ENCODE results near the gene CPNE5.

CPNE5 gene

GRCh38 chr6:36760685-36761435 lies 78.4 kb downstream of the CPNE5 start:
- no peak for DNase-seq (ENCODE audit: low read depth)

DNA sequence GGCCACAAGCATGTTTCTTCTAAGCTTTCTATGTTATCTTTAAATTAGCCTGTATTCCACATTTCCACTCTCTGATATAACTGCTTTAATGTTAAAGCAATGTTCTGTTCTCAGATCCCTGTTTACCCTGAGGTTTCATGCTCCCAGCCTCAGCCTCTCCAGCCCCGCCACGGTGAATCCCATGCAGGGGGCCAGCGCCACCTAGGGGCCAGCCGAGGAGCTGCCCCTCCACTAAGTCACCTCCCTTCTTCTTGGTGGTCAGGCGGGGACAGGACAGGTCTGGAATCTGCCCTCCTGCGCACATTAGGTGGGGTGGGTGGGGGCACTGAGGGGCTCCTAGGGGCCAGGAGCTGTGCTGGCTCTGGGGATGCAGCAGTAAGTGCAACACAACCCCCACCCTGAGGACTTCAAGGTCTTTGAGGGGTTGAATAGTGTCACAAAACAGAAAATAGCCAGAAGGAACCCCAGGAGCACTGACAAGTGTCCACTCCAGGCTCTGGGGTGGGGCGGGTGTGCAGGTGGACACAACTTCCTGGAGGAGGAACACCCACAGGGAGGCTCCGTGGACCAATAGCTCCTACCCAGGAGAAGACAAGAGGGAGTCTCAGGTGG lies 80.0 kb downstream of the CPNE5 start:
- peak; percentile 70 for DNase-seq (ENCODE audit: low read depth)

DNA sequence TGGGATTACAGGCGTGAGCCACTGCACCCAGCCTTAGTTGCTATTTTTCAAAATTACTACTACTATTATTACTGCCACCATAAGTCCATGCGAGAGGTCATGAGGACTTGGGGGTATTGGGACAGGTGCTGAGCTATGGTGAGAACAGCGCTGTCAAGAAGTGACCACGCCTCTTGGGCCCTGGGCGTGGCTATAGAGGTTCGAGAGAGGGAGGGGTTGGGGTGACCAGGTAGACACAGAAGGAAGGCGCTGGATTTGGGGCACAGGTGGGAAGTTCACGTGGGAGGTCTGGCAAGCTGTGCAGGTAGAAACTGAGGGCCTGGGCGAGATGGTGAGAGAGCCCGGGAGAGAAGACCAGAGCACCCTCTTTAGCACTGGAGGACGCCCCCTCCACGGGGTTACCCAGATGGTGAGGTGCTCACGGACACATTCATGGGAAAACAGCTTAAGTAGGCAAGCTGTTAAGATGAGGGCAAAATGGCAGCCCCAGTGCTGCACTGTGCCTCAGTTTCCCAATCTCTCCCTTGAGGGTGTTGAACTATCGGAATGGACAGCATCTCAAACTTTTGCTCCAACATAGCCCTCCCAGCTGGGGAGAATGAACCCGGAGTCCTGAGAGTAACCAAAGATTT lies 80.6 kb downstream of the CPNE5 start:
- DNase-seq (ENCODE audit: low read depth): no peak

DNA sequence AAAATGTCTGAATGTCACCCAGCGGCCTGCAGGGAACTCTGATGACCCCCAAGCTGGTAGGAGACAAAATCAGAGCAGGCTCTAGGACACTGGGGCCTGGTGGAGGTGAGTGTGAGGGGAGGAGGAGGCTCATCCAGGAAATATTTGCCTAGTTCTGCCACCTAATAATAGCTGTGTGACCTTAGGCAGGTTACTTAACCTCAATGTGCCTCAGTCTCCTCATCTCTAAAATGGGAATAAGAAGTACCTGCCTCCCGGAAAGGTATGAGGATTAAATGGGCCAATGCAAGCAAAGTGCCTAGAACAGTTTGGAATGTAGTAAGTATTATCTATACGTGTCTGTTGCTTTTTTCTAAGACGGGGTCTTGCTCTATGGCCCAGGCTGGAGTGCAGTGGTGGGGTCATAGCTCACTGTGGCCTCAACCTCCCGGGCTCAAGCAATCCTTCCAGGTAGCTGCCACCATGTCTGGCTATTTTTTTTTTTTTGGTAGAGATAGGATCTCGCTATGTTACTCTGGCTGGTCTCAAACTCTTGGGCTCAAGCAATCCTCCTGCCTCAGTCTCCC lies 81.2 kb downstream of the CPNE5 start:
- no peak for DNase-seq (ENCODE audit: low read depth)

- no peak for DNase-seq (ENCODE audit: low read depth)
Measured at GRCh38 chr6:36757206-36757605, 82.0 kb downstream of the CPNE5 start.

GRCh38 chr6:36756786-36757185 lies 82.5 kb downstream of the CPNE5 start:
- no peak for DNase-seq (ENCODE audit: low read depth)

GRCh38 chr6:36755435-36756348 lies 83.6 kb downstream of the CPNE5 start:
- peak; percentile 56 for DNase-seq (ENCODE audit: low read depth)

GRCh38 chr6:36754582-36755434 lies 84.4 kb downstream of the CPNE5 start:
- DNase-seq (ENCODE audit: low read depth): no peak

DNA sequence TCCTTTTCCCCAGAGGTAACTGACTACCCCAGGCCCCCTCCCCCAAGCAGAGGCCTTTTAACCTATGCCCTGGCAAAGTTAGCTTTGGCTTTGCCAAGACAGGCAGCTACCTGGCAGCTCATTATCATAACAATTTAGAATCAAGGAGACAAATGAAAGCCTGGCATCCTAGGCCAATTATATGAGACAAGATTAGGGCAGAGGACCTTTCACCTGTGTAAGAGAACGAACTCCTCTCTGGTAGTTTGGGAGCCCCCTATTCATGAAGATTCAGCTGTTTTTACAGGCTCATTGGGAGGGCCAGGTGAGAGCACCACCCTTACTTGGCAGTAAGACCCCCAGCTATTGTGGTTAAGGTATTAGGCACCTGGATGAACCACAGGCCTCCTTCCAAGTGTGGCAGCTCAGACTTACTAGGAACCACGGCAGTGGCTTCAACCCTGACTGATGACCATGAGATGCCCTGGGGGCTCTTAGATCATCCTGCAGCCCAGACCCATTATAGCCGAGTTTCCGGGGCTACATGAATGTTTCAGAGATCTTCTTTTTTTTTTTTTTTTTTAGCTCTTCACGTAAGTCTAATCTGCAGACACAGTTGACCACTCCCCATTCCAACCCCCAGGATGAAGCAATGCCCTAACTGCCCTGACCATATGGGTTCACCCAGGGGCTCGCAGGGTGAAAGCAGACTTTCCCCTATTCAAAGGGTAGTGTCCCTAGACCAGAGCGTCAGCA lies 85.4 kb downstream of the CPNE5 start:
- DNase-seq (ENCODE audit: low read depth): no peak

DNA sequence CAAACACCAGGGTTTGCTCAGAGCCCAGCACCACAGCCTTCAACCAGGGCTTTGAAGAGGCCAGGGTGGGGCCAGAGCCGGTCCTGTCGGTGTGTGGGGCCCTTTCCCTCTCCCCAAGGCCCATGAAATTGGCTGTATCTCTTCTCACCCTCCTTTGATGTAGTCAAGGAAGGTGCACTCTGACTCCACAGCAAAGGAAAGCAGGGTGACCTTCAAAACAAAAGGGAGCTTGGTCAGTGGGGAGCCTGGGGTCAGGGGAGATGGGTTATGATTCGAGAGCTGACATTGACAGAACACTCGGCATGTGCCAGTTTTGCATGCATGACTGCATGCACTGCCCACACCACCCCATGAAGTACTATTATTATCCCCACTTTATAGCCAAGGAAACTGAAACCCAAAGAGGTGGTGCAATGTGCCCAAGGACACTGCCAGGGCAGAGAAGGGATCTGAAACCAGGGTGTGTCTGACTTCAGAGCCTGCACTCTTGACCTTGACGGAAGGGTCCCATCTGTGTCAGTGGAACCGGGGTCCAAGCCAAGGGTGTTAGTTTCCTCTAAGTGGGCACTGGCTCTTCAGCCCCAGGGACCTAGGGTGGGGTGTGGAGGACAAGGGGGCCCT lies 86.2 kb downstream of the CPNE5 start:
- DNase-seq (ENCODE audit: low read depth): no peak

GRCh38 chr6:36752187-36752885 lies 86.9 kb downstream of the CPNE5 start:
- no peak for DNase-seq (ENCODE audit: low read depth)

DNA sequence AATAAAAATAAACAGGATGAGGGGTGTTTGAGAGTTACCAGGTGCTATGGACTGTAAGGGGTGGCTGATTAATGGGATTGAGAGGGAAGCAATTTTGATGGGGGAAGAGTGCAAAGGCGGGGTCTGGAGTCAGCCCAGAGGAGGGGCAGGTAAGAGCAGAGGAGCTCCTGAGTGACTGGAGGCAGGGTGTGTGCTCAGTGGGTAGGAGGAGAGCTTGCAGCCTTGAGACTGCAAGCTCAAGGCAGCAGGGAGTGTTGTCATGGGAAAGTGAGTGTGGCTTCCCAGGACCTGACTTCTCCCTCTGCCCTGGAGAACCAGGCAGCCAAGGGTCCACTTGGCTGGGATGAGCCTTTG lies 87.4 kb downstream of the CPNE5 start:
- DNase-seq (ENCODE audit: low read depth): no peak

- no peak for DNase-seq (ENCODE audit: low read depth)
Measured at GRCh38 chr6:36751091-36751490, 88.2 kb downstream of the CPNE5 start.

DNA sequence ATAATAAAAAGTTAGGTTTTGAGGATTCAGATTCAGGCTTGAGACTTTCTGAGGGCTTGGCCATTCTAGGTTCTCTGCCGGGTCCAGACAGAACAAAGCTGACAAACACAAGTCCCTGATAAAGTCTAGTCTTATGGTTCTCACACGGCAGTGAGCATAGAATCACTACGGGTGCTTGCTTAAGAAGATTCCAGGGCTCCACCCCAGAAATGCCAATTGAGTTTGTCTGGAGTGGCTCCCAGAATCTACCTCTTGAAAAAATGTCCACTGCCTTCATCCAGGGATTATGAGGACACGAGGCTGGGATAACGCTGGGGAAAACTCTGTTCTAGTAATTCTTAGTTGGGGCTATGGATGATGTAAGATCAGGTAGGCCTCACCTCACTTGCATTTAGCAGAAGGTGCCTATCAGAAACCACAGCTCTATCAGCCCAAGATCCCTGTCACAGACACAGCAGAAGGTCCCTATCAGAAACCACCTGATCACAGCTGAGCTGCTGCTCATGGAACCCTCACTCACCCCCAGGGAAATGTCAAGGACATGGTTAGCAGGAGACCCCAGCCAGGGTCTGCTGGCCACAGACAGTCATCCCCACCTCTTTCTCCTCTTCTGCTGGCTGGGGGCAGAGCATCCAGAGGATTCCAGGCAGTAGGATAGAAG lies 89.3 kb downstream of the CPNE5 start:
- no peak for DNase-seq (ENCODE audit: low read depth)

DNA sequence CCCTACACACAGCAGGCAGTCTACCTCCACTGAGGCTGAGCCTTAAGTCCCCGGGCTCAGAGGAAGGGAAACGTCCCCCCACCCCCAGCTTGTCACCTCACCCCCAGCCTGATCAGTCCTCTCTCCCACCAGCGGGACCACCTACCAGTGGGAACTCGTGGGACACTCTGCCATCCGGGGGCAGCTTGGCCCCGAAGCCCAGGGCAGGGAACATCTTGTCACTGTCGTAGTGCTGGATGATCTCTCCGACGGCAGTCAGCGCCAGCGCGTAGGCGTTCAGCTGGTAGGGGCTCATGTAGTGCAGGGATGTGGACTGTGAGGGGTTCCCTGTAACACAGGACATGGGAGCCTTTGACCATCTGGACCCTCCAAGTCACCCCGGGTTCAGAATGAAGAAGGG lies 93.0 kb downstream of the CPNE5 start:
- no peak for DNase-seq (ENCODE audit: low read depth)

GRCh38 chr6:36745836-36746235 lies 93.4 kb downstream of the CPNE5 start:
- DNase-seq (ENCODE audit: low read depth): no peak

DNA sequence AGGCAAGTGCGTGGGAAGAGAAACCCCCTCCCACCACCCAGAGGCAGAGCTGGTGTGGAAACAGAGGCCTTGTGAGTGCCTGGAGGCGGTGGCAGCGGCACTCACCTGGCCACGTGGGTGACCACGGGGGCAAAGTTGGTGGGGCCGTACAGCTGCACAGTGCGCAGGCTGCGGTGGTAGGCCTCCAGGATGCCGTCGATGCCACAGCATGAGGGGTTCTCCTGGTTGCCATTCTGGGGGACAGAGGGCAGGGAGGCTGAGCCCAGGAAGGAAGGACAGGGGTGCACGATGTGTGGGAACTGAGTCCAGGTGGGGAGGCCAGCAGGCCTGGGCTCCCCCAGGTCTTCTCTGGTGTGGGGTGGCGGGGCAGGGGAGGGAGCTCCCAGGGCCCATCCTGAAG lies 94.0 kb downstream of the CPNE5 start:
- DNase-seq (ENCODE audit: low read depth): no peak

GRCh38 chr6:36744304-36744673 lies 95.0 kb downstream of the CPNE5 start:
- no peak for DNase-seq (ENCODE audit: low read depth)
